ENCODE measurements around the gene CMIP. TPM values are rescaled to one million over a fixed set of nuclear protein-coding genes. Genes with fewer than 3 reads are reported as not detected.

The CMIP gene
- total RNA-seq, 1 experiment from 2014 or later = 68.0 TPM

DNA sequence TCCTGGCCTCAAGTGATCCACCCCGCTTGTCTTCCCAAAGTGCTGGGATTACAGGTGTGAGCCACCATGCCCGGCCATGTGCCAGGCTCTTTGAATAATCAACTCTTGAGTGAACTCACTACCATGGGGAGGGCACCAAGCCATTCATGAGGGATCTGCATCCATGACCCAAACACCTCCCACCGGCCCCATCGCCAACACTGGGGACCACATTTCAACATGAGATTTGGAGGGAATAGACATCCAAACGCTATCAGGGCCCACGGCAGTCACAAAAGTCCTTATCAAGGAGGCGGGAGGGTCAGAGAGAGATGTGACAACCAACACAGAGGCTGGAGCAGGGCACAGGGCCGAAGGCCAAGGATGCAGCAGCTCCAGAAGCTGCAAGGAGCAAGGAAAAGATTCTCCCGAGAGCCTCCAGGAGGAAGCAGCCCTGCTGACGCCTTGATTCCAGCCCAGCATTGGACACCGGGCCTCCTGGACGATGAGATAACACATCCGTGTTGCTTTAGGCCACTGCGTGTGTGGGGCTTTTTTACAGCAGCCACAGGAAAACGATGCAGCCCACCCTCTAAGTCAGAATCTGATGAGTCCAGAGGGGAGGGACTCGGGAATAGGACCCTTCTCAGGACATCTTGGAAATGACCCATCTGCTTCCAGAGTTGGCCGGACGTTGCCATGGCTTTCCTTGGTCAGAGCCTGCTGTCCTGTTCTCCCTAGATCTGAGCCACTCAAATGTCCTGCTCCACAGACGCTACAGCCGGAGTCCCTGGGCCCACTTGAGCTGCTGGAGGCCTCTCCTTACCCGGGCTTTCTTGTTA lies 47.3 kb upstream of the CMIP start:
- H3K36me3 ChIP-seq (ENCODE audit: control insufficient read depth, insufficient read depth, low read length) = no peaks in the 10 kb centered on the region
- Mint-ChIP-seq H3K4me1 (ENCODE audit: low read depth, unreplicated experiment) (no peaks in the 10 kb centered on the region), H3K27ac (ENCODE audit: unreplicated experiment) (no peak overlapping the region), H3K4me3 (ENCODE audit: unreplicated experiment) (no peak overlapping the region), H3K9me3 (ENCODE audit: unreplicated experiment) (peaks cover 19% of the 10 kb centered on the region), H3K27me3 (ENCODE audit: insufficient read depth, unreplicated experiment) (no peaks in the 10 kb centered on the region), H3K36me3 (ENCODE audit: insufficient read depth, unreplicated experiment) (peaks cover 13% of the 10 kb centered on the region)
- TF ChIP-seq CTCF (IDR thresholded peaks at IDR 0.05; ENCODE audit: insufficient read depth in 1 of 2, low read depth in 1 of 2, low read length in 1 of 2, severe bottlenecking in 1 of 2, unreplicated experiment in 1 of 2) = no peak
- intact Hi-C loops (cut with micrococcal nuclease; ENCODE audit: unreplicated experiment) = no loop called here
- no peaks in the 10 kb centered on the region for H3K4me1 ChIP-seq
- no peak for DNase-seq
- POLR2A ChIA-PET = no interaction called here
- no peak overlapping the region for H3K4me3 ChIP-seq (ENCODE audit: low read depth, low read length)
- CTCF ChIA-PET = no interaction called here
- no peaks in the 10 kb centered on the region for H3K27me3 ChIP-seq (replicated peaks; ENCODE audit: control insufficient read depth, insufficient read depth, low read length)
- BruUV-seq (replicated peaks) = no TSS peak
- peaks cover 8% of the 10 kb centered on the region; the same call in 1 of the 2 replicates for H3K9me3 ChIP-seq

- no peaks in the 10 kb centered on the region for H3K27me3 Mint-ChIP-seq (ENCODE audit: insufficient read depth, unreplicated experiment)
- peaks cover 19% of the 10 kb centered on the region for H3K9me3 Mint-ChIP-seq (ENCODE audit: unreplicated experiment)
- no peak overlapping the region for H3K4me3 ChIP-seq (ENCODE audit: low read depth, low read length)
- H3K4me3 Mint-ChIP-seq (ENCODE audit: unreplicated experiment) = no peak overlapping the region
- no peaks in the 10 kb centered on the region for H3K4me1 ChIP-seq
- H3K27me3 ChIP-seq (replicated peaks; ENCODE audit: control insufficient read depth, insufficient read depth, low read length) = no peaks in the 10 kb centered on the region
- no peak for DNase-seq
- intact Hi-C loops (cut with micrococcal nuclease; ENCODE audit: unreplicated experiment) = no loop called here
- BruUV-seq (replicated peaks) = no TSS peak
- no peaks in the 10 kb centered on the region for H3K4me1 Mint-ChIP-seq (ENCODE audit: low read depth, unreplicated experiment)
- ChIA-PET CTCF (no interaction called here), POLR2A (no interaction called here)
- no peak overlapping the region for H3K27ac Mint-ChIP-seq (ENCODE audit: unreplicated experiment)
- no peaks in the 10 kb centered on the region for H3K36me3 ChIP-seq (ENCODE audit: control insufficient read depth, insufficient read depth, low read length)
- peaks cover 13% of the 10 kb centered on the region for H3K36me3 Mint-ChIP-seq (ENCODE audit: insufficient read depth, unreplicated experiment)
- peaks cover 8% of the 10 kb centered on the region; the same call in 1 of the 2 replicates for H3K9me3 ChIP-seq
- no peak for TF ChIP-seq CTCF (IDR thresholded peaks at IDR 0.05; ENCODE audit: insufficient read depth in 1 of 2, low read depth in 1 of 2, low read length in 1 of 2, severe bottlenecking in 1 of 2, unreplicated experiment in 1 of 2)
Measured at GRCh38 chr16:81397879-81398520, 46.6 kb upstream of the CMIP start.

GRCh38 chr16:81399909-81400308 lies 44.7 kb upstream of the CMIP start:
- Histone ChIP-seq H3K27me3 (replicated peaks; ENCODE audit: control insufficient read depth, insufficient read depth, low read length) (no peaks in the 10 kb centered on the region), H3K4me1 (peaks cover 15% of the 10 kb centered on the region), H3K36me3 (ENCODE audit: control insufficient read depth, insufficient read depth, low read length) (no peaks in the 10 kb centered on the region), H3K9me3 (peaks cover 8% of the 10 kb centered on the region; the same call in 1 of the 2 replicates), H3K4me3 (ENCODE audit: low read depth, low read length) (no peak overlapping the region)
- no peak for DNase-seq
- peaks cover 7% of the 10 kb centered on the region for H3K4me1 Mint-ChIP-seq (ENCODE audit: low read depth, unreplicated experiment)
- POLR2A ChIA-PET = no interaction called here
- no peak for TF ChIP-seq CTCF (IDR thresholded peaks at IDR 0.05; ENCODE audit: insufficient read depth in 1 of 2, low read depth in 1 of 2, low read length in 1 of 2, severe bottlenecking in 1 of 2, unreplicated experiment in 1 of 2)
- CTCF ChIA-PET = no interaction called here
- no peak overlapping the region for H3K27ac Mint-ChIP-seq (ENCODE audit: unreplicated experiment)
- H3K9me3 Mint-ChIP-seq (ENCODE audit: unreplicated experiment) = peaks cover 19% of the 10 kb centered on the region
- BruUV-seq (replicated peaks) = no TSS peak
- intact Hi-C loops (cut with micrococcal nuclease; ENCODE audit: unreplicated experiment) = no loop called here
- no peaks in the 10 kb centered on the region for H3K27me3 Mint-ChIP-seq (ENCODE audit: insufficient read depth, unreplicated experiment)
- no peak overlapping the region for H3K4me3 Mint-ChIP-seq (ENCODE audit: unreplicated experiment)
- peaks cover 12% of the 10 kb centered on the region for H3K36me3 Mint-ChIP-seq (ENCODE audit: insufficient read depth, unreplicated experiment)
